ENCODE measurements around the gene MARCHF10.
A peak's percentile ranks its signal among the peaks of the same experiment; 100 is the strongest.
"Not testable (repeated sequence)": the region's sequence is repeated elsewhere in the genome, so short reads cannot be mapped to it uniquely, and the experiment has no call there.

Gene MARCHF10, protein sequence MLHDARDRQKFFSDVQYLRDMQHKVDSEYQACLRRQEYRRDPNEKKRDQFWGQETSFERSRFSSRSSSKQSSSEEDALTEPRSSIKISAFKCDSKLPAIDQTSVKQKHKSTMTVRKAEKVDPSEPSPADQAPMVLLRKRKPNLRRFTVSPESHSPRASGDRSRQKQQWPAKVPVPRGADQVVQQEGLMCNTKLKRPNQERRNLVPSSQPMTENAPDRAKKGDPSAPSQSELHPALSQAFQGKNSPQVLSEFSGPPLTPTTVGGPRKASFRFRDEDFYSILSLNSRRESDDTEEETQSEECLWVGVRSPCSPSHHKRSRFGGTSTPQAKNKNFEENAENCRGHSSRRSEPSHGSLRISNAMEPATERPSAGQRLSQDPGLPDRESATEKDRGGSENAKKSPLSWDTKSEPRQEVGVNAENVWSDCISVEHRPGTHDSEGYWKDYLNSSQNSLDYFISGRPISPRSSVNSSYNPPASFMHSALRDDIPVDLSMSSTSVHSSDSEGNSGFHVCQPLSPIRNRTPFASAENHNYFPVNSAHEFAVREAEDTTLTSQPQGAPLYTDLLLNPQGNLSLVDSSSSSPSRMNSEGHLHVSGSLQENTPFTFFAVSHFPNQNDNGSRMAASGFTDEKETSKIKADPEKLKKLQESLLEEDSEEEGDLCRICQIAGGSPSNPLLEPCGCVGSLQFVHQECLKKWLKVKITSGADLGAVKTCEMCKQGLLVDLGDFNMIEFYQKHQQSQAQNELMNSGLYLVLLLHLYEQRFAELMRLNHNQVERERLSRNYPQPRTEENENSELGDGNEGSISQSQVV

DNA sequence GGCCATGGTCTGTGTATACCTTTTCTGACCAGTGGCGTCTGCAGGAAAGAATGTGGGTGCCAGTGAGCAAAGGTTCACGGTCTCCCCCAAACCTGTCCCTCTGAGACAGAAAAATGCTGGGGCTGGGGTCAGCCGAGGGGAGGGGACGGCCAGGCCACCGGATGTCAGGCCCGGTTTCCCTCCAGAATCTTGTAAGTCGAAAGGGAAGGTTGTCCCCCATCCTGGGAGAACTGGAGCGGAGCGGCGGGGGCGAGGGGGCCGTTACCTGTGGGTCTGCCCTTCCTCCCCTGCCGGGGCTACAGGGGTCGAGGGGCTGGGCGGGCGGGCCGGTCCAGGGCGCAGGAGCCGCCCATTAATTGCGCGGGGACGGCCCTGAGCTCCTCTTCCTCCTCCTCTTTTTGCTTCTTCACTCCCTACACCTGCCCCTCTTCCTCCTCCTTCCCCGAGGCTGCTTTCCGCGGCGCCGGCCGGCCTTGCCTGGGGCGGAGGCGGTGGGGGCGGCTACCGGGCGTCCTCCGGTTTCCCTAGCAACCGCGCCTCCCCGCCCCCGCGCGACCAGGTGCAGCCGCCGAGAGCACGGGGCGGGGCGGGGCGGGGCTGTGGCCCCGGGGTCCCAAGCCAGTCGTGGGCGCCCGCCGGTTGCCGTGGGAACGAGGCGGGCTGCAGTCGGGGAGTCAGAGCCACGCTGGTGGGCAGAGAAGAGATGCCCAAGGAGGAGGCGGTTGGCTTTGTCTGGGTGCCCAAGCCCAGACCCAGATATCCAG is at the start of gene MARCHF10:
Gene MARCHF10, minus strand, starts transcription at position 503 of the 764 bp plus-strand sequence. CDS start 6,579 bp downstream, outside the sequence.
- DNase-seq = no peak

- no peak for DNase-seq
Measured at GRCh38 chr17:62857526-62857925, 49.4 kb upstream of the MARCHF10 start.

GRCh38 chr17:62856594-62856993 is 48.5 kb upstream of the MARCHF10 start:
- no peak for DNase-seq

DNA sequence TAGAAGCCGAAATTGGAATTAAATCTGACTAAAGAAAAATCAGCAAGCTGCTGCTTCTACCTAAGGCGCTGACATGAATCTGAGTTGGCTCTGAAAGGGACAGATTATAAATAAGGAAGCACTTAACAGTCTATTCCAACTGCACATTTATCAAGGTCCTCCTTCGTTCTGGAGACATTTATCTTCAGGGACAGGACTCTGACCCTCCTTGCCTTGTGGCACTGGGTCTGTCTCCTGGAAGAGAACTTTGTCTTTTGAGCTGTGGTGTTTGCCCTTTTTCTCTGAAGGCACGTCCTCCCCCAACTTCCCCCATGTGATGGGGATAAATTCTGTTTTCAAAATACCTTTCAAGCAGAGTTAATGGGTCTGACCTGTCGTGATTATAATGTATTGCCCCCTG is 47.0 kb upstream of the MARCHF10 start:
- no peak for DNase-seq

DNA sequence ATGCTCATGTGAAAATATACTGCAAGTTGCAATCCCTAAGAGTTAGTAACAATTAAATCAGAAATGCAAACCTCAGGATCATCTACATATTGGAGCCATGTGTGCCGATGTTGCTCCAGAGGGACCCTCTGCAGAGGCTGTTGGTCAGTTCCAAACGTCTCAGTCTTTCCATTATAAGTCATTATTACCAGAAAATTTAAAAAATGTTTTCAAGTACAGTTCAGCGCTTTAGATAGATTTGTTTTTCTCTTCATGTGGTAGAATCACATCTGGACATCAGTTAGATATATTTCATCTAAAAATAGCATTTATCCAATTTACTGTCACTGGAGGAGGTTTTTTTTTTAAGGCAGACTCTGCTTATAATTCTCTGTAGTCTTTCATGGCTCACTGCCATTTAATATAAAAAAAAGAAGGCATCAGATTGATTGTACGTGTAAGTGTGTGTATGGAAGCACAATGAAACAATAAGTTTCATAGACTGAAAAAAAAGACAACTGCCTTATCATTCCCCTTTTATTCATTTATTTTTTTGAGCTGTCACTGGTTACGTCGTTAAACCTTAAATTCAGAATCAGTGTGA is 46.1 kb upstream of the MARCHF10 start:
- peak; percentile 42 for DNase-seq

DNA sequence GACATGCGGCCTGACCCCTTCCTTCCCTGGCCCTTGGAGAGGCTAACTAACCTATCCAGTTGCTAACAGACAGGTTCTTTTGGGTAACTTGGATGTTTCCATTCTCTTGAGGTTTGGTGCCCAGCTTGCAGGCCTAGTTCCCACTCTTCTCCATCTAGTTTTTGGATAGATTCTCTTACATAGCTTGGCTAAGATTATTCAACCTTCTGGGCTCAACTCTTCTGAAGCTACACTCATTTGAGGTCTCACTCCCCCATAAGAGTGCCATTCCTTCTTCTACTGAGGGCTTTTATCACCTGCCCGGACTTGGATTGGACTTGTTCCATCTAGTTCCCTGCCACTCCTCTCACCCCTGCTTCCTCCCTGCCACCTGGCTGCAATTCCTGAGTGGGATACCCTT is 44.1 kb upstream of the MARCHF10 start:
- DNase-seq = no peak

- not testable (repeated sequence) for DNase-seq
Measured at GRCh38 chr17:62849591-62850415, 41.7 kb upstream of the MARCHF10 start.

- no peak for DNase-seq
Measured at GRCh38 chr17:62848334-62848733, 40.2 kb upstream of the MARCHF10 start.

DNA sequence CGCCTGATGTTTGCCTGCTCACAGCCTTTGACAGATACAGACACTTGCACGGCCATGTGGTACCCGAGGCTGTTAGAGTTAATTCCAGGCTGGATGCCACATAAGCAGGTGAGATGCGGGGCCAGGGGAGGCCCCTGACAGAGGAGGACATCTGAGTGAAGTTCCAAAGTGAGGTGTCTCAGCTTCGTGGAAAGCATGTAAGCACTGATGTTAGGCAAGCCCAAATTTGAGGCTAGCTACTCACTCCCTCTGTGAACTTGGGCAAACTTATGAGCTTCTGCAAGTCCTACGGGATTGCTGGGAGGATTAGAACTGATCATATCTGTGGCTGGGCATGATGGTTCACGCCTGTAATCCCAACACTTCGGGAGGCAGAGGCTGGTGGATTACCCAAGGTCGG is 39.3 kb upstream of the MARCHF10 start:
- DNase-seq = no peak

GRCh38 chr17:62840871-62841270 is 32.8 kb upstream of the MARCHF10 start:
- DNase-seq = no peak

DNA sequence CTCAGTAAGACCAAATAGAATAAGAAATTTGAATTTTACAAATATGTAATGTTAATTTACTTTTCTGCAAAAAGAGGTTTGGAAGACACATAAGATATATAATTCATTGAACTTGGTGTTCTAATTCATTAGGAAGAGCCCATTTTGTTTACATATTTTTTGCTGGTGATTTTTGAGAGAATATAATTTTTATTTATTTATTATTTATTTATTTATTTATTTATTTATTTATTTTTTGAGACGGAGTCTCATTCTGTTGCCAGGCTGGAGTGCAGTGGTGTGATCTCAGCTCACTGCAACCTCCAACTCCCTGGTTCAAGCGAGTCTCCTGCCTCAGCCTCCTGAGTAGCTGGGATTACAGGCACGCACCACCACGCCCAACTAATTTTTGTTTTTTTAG is 25.7 kb upstream of the MARCHF10 start:
- not testable (repeated sequence) for DNase-seq

- DNase-seq = no peak
Measured at GRCh38 chr17:62832405-62832804, 24.3 kb upstream of the MARCHF10 start.

GRCh38 chr17:62831066-62831465 is 23.0 kb upstream of the MARCHF10 start:
- not testable (repeated sequence) for DNase-seq

DNA sequence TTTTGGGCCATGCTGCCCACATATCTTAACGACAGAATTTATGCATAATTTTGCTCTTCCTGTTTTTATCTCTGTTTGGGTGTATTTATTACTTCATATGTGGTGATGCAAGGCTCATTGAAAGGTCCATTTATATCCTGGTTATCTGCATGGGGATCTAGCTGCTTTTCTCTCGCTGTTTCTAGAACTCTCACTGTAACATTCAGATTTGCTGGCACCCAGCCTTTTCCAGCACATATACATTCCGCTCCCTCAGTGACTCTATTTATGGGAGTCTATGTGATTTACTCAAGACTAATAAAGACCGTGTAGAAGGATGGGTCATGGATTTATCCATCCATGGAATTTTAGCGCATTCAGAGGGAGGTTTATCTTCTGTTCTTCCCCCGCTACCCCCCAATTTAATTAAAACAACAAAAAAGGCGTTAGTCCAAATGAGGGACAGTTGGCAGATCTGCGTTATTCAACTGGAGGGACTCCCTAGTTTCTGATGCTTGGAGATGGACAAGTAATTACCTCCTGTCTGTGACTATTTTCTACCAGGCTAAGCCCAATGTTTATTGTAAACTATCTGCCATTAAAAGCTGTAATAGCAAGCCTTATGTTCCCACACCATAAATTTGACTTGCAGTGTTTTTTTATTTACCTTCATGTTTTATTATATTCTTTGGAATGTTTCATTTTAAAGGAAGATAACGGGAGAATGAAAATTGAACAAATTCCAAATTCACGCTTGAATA is 19.8 kb upstream of the MARCHF10 start:
- DNase-seq = no peak

DNA sequence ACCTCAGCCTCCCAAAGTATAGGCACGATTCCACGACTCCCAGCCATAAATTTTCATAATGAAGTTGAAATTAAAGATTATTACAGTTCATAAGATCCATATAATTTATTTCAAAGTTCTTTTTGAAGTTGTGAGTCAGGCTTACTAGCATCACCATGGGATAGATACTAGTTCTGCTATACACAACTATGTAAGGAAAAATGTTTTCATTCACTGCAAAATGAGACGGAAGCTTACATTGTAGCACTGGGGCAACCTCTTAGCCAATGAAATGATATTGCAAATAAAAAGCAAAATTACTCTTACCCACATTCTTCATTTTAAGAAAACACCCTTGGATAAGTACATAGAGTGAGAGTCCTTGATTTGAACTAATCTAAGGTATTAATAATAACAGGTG is 18.8 kb upstream of the MARCHF10 start:
- no peak for DNase-seq

DNA sequence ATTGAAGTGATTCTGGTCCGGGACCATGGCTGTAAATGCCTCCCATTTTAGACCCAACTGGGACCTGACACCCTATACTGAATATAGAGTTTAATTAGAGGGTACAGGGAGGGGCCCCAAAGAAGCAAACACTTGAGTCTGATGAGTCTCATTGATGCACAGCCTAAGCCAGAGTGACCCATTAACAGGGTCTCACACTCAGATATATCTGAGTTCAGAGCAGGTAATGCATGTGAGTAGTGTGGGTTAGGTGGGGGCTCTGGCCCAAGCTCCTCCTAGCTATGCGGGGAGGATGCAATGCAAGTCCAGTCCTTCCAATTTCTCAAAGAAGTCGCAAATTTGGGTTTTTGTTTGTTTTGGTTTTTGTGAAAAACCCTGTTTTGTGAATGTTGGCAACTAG is 17.1 kb upstream of the MARCHF10 start:
- no peak for DNase-seq

DNA sequence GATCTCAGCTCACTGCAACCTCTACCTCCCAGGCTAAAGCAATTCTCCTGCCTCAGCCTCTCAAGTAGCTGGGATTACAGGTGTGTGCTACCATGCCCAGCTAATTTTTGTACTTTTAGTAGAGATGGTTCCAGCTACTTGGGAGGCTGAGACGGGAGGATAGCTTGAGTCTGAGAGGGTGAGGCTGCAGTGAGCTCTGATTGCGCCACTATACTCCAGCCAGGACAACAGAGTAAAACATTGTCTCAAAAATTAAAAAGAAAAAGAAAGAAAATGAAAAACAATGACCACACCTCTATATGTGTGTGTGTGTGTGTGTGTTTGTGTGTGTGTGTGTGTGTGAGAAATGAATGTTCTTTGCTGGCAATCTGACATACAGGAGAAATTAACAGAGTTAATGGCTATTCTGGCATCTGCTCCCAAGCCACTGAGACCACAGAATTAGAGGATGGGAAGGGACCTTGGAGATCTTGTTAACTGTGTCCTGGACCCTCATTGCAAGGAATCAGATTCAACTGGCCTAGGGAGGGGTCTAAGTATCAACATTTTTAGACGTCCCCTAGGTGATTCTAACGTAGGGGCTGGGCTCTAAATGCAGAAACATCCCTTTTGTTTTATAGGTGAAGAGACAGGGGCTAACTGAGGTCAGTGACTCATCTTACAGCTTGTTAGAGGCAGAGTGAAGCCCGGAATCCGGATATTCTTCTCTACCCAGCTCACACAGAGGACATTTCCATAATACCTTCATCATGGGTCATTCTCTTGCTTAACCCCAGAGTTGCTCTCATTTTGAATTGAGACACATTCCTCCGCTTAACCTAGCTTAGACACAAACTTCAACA is 16.4 kb upstream of the MARCHF10 start:
- DNase-seq = no peak

GRCh38 chr17:62823111-62823893 is 15.2 kb upstream of the MARCHF10 start:
- DNase-seq = no peak
